CD4-positive, alpha-beta T cell treated with Interleukin-15 for 4 hours (primary cell): ENCODE results near the gene ASCL4.
"Not testable (repeated sequence)": the region's sequence is repeated elsewhere in the genome, so short reads cannot be mapped to it uniquely, and the experiment has no call there.

Experiments
- DNase-seq: peaks from one replicate; pipeline ENCODE4 v3.0.0-alpha.2; 2020; ENCODE audit warnings: low spot score

ASCL4 gene

GRCh38 chr12:107774349-107775029 is at the start of gene ASCL4:
Gene ASCL4, plus strand, starts transcription at chr12:107774704. Its CDS starts 515 bp downstream, at chr12:107775219.
- no peak for DNase-seq

GRCh38 chr12:107727327-107727726 is 47.2 kb upstream of the ASCL4 start:
- DNase-seq = not testable (repeated sequence)

GRCh38 chr12:107727742-107728141 is 46.8 kb upstream of the ASCL4 start:
- not testable (repeated sequence) for DNase-seq

- no peak for DNase-seq
Observed at GRCh38 chr12:107730618-107731341, 43.7 kb upstream of the ASCL4 start.

- DNase-seq = no peak
Observed at GRCh38 chr12:107731366-107731765, 43.1 kb upstream of the ASCL4 start.

GRCh38 chr12:107732365-107732764 is 42.1 kb upstream of the ASCL4 start:
- no peak for DNase-seq

- DNase-seq = no peak
Observed at GRCh38 chr12:107734139-107734538, 40.4 kb upstream of the ASCL4 start.

- no peak for DNase-seq
Observed at GRCh38 chr12:107735763-107736162, 38.7 kb upstream of the ASCL4 start.

GRCh38 chr12:107736914-107737313 is 37.6 kb upstream of the ASCL4 start:
- no peak for DNase-seq

- DNase-seq = no peak
Observed at GRCh38 chr12:107748472-107748871, 26.0 kb upstream of the ASCL4 start.

GRCh38 chr12:107749083-107749482 is 25.4 kb upstream of the ASCL4 start:
- no peak for DNase-seq

- peak; percentile 55 for DNase-seq
Observed at GRCh38 chr12:107759410-107759809, 15.1 kb upstream of the ASCL4 start.

- DNase-seq = peak; percentile 12
Observed at GRCh38 chr12:107760207-107760808, 14.2 kb upstream of the ASCL4 start.

- peak; percentile 91 for DNase-seq
Observed at GRCh38 chr12:107760809-107761501, 13.5 kb upstream of the ASCL4 start, which contains the start of gene PRDM4. Gene PRDM4, minus strand, starts transcription at chr12:107761137. Its CDS starts 622 bp downstream, at chr12:107760515.

GRCh38 chr12:107761502-107761904 is 13.0 kb upstream of the ASCL4 start:
- DNase-seq = no peak

GRCh38 chr12:107762874-107763273 is 11.6 kb upstream of the ASCL4 start:
- no peak for DNase-seq

- DNase-seq = no peak
Observed at GRCh38 chr12:107764626-107765025, 9.9 kb upstream of the ASCL4 start.

GRCh38 chr12:107765316-107765715 is 9.2 kb upstream of the ASCL4 start:
- no peak for DNase-seq

GRCh38 chr12:107767466-107767865 is 7.0 kb upstream of the ASCL4 start:
- no peak for DNase-seq

GRCh38 chr12:107775093-107775721 is 703 bp downstream of the ASCL4 start:
- no peak for DNase-seq

- DNase-seq = no peak
Observed at GRCh38 chr12:107776171-107776570, 1.7 kb downstream of the ASCL4 start.
